ENCODE measurements around the gene KRTAP4-16.
"Not testable (repeated sequence)": the region's sequence is repeated elsewhere in the genome, so short reads cannot be mapped to it uniquely, and the experiment has no call there.

The KRTAP4-16 gene

DNA sequence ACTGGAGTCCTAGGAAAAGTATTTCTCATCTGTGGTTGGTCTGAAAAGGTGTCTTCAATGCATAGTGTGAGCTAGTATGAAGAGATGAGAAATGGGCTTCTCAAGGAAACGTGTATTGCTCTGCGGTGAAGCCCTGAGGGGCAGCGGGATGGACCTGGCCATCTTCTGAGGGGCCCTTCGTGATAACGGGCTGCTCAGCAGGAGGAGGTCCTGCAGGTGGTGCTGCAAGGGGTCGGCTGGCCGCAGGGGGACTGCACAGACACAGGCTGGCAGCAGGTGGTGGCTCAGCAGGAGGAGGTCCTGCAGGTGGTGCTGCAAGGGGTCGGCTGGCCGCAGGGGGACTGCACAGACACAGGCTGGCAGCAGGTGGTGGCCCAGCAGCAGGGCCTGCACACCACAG, 47.5 kb downstream of the KRTAP4-16 start:
- not testable (repeated sequence) for DNase-seq; H3K79me2 ChIP-seq (ENCODE audit: control insufficient read depth, insufficient read depth, low read length); H3K36me3 ChIP-seq (ENCODE audit: control insufficient read depth, insufficient read depth, low read length); H3K27ac ChIP-seq (ENCODE audit: low read depth, low read length); H3K4me2 ChIP-seq (ENCODE audit: low read length); H3K79me1 ChIP-seq (ENCODE audit: low read length); H3K4me3 ChIP-seq (ENCODE audit: low read length); H2BK120ac ChIP-seq (ENCODE audit: low read depth, low read length); H4K8ac ChIP-seq (ENCODE audit: low read depth, low read length); H2BK5ac ChIP-seq (ENCODE audit: low read length); H3K9ac ChIP-seq (ENCODE audit: low read length); H3K18ac ChIP-seq (ENCODE audit: low read length); H3K56ac ChIP-seq (ENCODE audit: low read length); H2AK5ac ChIP-seq (ENCODE audit: low read length); H3K4ac ChIP-seq (ENCODE audit: low read depth, low read length); H3K23ac ChIP-seq (ENCODE audit: low read length); H3K4me1 ChIP-seq (ENCODE audit: control insufficient read depth, low read depth, low read length); H4K5ac ChIP-seq (ENCODE audit: low read length); H3K27me3 ChIP-seq (ENCODE audit: insufficient read depth, low read length, poor library complexity); H2BK15ac ChIP-seq (replicated peaks; ENCODE audit: low read depth)
- no CpG with 5 or more reads among the region's 9 CpGs for WGBS (ENCODE audit: extremely low coverage, insufficient coverage, low lambda C conversion rate)

DNA sequence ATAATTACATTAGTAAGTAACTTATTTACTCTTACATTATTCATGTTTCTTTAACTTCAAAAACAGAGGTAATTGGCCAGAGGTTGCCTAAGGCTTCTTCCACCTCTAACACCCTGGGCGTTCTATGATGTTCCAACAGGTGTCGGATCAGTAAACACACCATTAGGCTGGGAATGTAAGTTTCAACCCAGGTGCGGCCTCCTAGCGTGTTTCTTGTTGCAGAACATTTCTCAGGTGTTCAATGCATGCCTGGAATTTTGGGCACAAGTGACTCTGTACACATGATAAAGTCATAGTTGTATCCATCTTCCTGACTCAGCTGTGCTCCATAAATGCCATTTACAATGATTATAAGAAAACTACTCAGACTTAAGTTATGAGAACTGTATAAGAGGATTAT, 48.0 kb downstream of the KRTAP4-16 start:
- DNase-seq, result no peak
- Histone ChIP-seq H3K23ac (ENCODE audit: low read length) (no peak overlapping the region), H3K27me3 (ENCODE audit: insufficient read depth, low read length, poor library complexity) (no peaks in the 10 kb centered on the region), H3K4ac (ENCODE audit: low read depth, low read length) (no peak overlapping the region), H3K4me3 (ENCODE audit: low read length) (no peak overlapping the region), H4K5ac (ENCODE audit: low read length) (no peak overlapping the region), H3K4me1 (ENCODE audit: control insufficient read depth, low read depth, low read length) (peaks cover 1% of the 10 kb centered on the region), H3K9ac (ENCODE audit: low read length) (no peak overlapping the region), H3K56ac (ENCODE audit: low read length) (no peak overlapping the region), H4K8ac (ENCODE audit: low read depth, low read length) (no peak overlapping the region), H3K4me2 (ENCODE audit: low read length) (no peak overlapping the region), H3K36me3 (ENCODE audit: control insufficient read depth, insufficient read depth, low read length) (no peaks in the 10 kb centered on the region), H2BK15ac (replicated peaks; ENCODE audit: low read depth) (no peak overlapping the region), H3K79me2 (ENCODE audit: control insufficient read depth, insufficient read depth, low read length) (no peaks in the 10 kb centered on the region), H3K79me1 (ENCODE audit: low read length) (no peaks in the 10 kb centered on the region), H2BK120ac (ENCODE audit: low read depth, low read length) (no peak overlapping the region), H3K27ac (ENCODE audit: low read depth, low read length) (no peak overlapping the region), H3K18ac (ENCODE audit: low read length) (peak overlapping the region; percentile 51), H2AK5ac (ENCODE audit: low read length) (no peak overlapping the region), H2BK5ac (ENCODE audit: low read length) (no peak overlapping the region)
- no CpG with 5 or more reads among the region's 4 CpGs for WGBS (ENCODE audit: extremely low coverage, insufficient coverage, low lambda C conversion rate)

DNA sequence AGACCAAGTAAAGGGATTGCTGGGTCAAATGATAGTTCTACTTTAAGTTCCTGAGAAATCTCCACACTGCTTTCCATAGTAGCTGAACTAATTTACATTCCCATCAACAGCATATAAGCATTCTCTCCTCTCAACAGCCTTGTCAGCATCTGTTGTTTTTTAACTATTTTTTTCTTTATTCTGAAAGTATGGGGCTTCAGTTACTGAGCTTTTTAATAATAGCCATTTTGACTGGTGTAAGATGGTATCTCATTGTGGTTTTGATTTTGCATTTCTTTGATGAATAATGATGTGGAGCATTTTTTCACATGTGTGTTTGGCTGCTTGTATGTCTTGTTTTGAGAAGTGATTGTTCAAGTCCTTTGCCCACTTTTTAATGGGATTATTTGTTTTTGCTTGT, 49.4 kb downstream of the KRTAP4-16 start:
- Histone ChIP-seq H3K18ac (ENCODE audit: low read length) (no peak overlapping the region), H2BK15ac (replicated peaks; ENCODE audit: low read depth) (no peak overlapping the region), H2BK120ac (ENCODE audit: low read depth, low read length) (no peak overlapping the region), H3K4me1 (ENCODE audit: control insufficient read depth, low read depth, low read length) (peaks cover 1% of the 10 kb centered on the region), H3K27me3 (ENCODE audit: insufficient read depth, low read length, poor library complexity) (no peaks in the 10 kb centered on the region), H4K8ac (ENCODE audit: low read depth, low read length) (no peak overlapping the region), H3K4ac (ENCODE audit: low read depth, low read length) (no peak overlapping the region), H3K4me3 (ENCODE audit: low read length) (no peak overlapping the region), H3K27ac (ENCODE audit: low read depth, low read length) (no peak overlapping the region), H3K4me2 (ENCODE audit: low read length) (no peak overlapping the region), H3K56ac (ENCODE audit: low read length) (no peak overlapping the region), H3K23ac (ENCODE audit: low read length) (no peak overlapping the region), H2BK5ac (ENCODE audit: low read length) (no peak overlapping the region), H3K36me3 (ENCODE audit: control insufficient read depth, insufficient read depth, low read length) (no peaks in the 10 kb centered on the region), H4K5ac (ENCODE audit: low read length) (no peak overlapping the region), H3K79me1 (ENCODE audit: low read length) (no peaks in the 10 kb centered on the region), H3K79me2 (ENCODE audit: control insufficient read depth, insufficient read depth, low read length) (no peaks in the 10 kb centered on the region), H3K9ac (ENCODE audit: low read length) (no peak overlapping the region), H2AK5ac (ENCODE audit: low read length) (no peak overlapping the region)
- DNase-seq, result no peak

All from mesendoderm (in vitro differentiated cells).